GM18868 (cell line): ENCODE measurements around the gene PRRT3.

Source experiments
- ATAC-seq: cut with Tn5 transposase; IDR thresholded peaks from one replicate; pipeline ENCODE4 v1.9.1; 2021; ENCODE audit warnings: mild to moderate bottlenecking, moderate library complexity; ENCODE audit not compliant: unreplicated experiment

PRRT3 gene

GRCh38 chr3:9951962-9952805, at the start of gene PRRT3:
TSS of gene PRRT3 (minus strand) at chr3:9952408. CDS start at chr3:9950115, 2,293 bp downstream.
- ATAC-seq, result peak; percentile 77

GRCh38 chr3:10000686-10001085, 48.5 kb upstream of the PRRT3 start:
- ATAC-seq, result no peak

GRCh38 chr3:9994086-9994844, 42.1 kb upstream of the PRRT3 start:
- ATAC-seq, result no peak

GRCh38 chr3:9986230-9986725, 34.1 kb upstream of the PRRT3 start:
- ATAC-seq, result peak; percentile 26

GRCh38 chr3:9980251-9980650, 28.0 kb upstream of the PRRT3 start:
- ATAC-seq, result no peak

GRCh38 chr3:9978710-9979305, 26.6 kb upstream of the PRRT3 start:
- no peak for ATAC-seq

GRCh38 chr3:9976721-9977709, 24.8 kb upstream of the PRRT3 start:
- no peak for ATAC-seq

GRCh38 chr3:9970020-9970652, 17.9 kb upstream of the PRRT3 start:
- no peak for ATAC-seq

- ATAC-seq, result no peak
Measured at GRCh38 chr3:9969632-9970019, 17.4 kb upstream of the PRRT3 start.

GRCh38 chr3:9966841-9967240, 14.6 kb upstream of the PRRT3 start:
- ATAC-seq, result no peak

- ATAC-seq, result no peak
Measured at GRCh38 chr3:9965200-9965875, 13.1 kb upstream of the PRRT3 start.

GRCh38 chr3:9957214-9957613, 5.0 kb upstream of the PRRT3 start:
- ATAC-seq, result no peak

- ATAC-seq, result no peak
Measured at GRCh38 chr3:9955611-9956352, 3.6 kb upstream of the PRRT3 start.

GRCh38 chr3:9955067-9955502, 2.9 kb upstream of the PRRT3 start:
- ATAC-seq, result no peak

- ATAC-seq, result peak; percentile 29
Measured at GRCh38 chr3:9951598-9951961, 628 bp downstream of the PRRT3 start.

- peak; percentile 61 for ATAC-seq
Measured at GRCh38 chr3:9951126-9951525, 1.1 kb downstream of the PRRT3 start.

- ATAC-seq, result no peak
Measured at GRCh38 chr3:9949626-9950025, 2.6 kb downstream of the PRRT3 start.

- no peak for ATAC-seq
Measured at GRCh38 chr3:9949115-9949514, 3.1 kb downstream of the PRRT3 start.

- ATAC-seq, result no peak
Measured at GRCh38 chr3:9948586-9948985, 3.6 kb downstream of the PRRT3 start.
